K562 (cell line): ENCODE results near the gene TENT5A. TPM values are rescaled to one million over a fixed set of nuclear protein-coding genes. Genes with fewer than 3 reads are reported as not detected.

Experiments
- BHLHE40 ChIP-seq: IDR thresholded peaks from 2 replicates; pipeline ENCODE4 v1.6.1; 2011; ENCODE audit warnings: low read length, improper control_type of control experiment
- E2F8 ChIP-seq: fragments of 450-650 bp; IDR thresholded peaks from 2 replicates; pipeline ENCODE4 v1.7.1; 2018; ENCODE audit warnings: mild to moderate bottlenecking, low read depth; ENCODE audit not compliant: partially characterized antibody
- ESRRA ChIP-seq: fragments of 450-650 bp; IDR thresholded peaks from 2 replicates; pipeline ENCODE4 v1.6.1; 2014; ENCODE audit warnings: low read depth, mild to moderate bottlenecking, moderate library complexity, borderline replicate concordance
- ETS1 ChIP-seq: conservative IDR thresholded peaks from 2 replicates; pipeline ENCODE4 v1.6.1; 2011; ENCODE audit warnings: low read depth, mild to moderate bottlenecking, low read length; ENCODE audit not compliant: control insufficient read depth
- FOXJ2 ChIP-seq: fragments of 200-800 bp; sonication (Bioruptor generic); IDR thresholded peaks from 2 replicates; pipeline ENCODE4 v1.6.1; 2016; ENCODE audit warnings: missing genetic modification characterization, missing compliant biosample characterization
- MECOM ChIP-seq: fragments of 250-450 bp; sonication (Bioruptor Pico); IDR thresholded peaks from 2 replicates; pipeline ENCODE4 v1.8.0; 2022; ENCODE audit warnings: inconsistent platforms
- MEIS2 ChIP-seq: fragments of 450-650 bp; IDR thresholded peaks from 2 replicates; pipeline ENCODE4 v1.6.1; 2014; ENCODE audit warnings: mild to moderate bottlenecking; ENCODE audit not compliant: partially characterized antibody
- NCOA4 ChIP-seq: fragments of 450-650 bp; IDR thresholded peaks from 2 replicates; pipeline ENCODE4 v1.6.1; 2018; ENCODE audit warnings: mild to moderate bottlenecking; ENCODE audit not compliant: partially characterized antibody
- NCOA6 ChIP-seq: fragments of 450-650 bp; IDR thresholded peaks from 2 replicates; pipeline ENCODE4 v1.6.1; 2017; ENCODE audit warnings: mild to moderate bottlenecking
- NFXL1 ChIP-seq: fragments of 450-650 bp; formaldehyde crosslinking; IDR thresholded peaks from 2 replicates; pipeline ENCODE4 v1.4.0; 2021; ENCODE audit warnings: mild to moderate bottlenecking
- NR2C1 ChIP-seq, 2 experiments: fragments of 450-650 bp; IDR thresholded peaks; 2 replicates each; pipeline ENCODE4 v1.6.1; 2017; ENCODE audit warnings: mild to moderate bottlenecking in 2 of 2, antibody characterized with exemption in 1 of 2, inconsistent platforms in 1 of 2, missing compliant biosample characterization in 1 of 2, missing genetic modification characterization in 1 of 2
- SRSF9 ChIP-seq: fragments of 200-400 bp; formaldehyde crosslinking; IDR thresholded peaks from 2 replicates; pipeline ENCODE4 v1.6.1; 2017; ENCODE audit warnings: low read depth, low read length, borderline replicate concordance
- TSHZ1 ChIP-seq: fragments of 250-450 bp; sonication (Bioruptor Pico); IDR thresholded peaks from 2 replicates; pipeline ENCODE4 v1.4.0; 2020; ENCODE audit warnings: mild to moderate bottlenecking, moderate library complexity
- ZNF12 ChIP-seq: sonication (generic); formaldehyde crosslinking; IDR thresholded peaks from 2 replicates; pipeline ENCODE4 v1.4.0; 2020; ENCODE audit warnings: mild to moderate bottlenecking, missing genetic modification reagents
- ZNF274 ChIP-seq: IDR thresholded peaks from 2 replicates; pipeline ENCODE4 v1.6.1; 2011; ENCODE audit warnings: low read depth, mild to moderate bottlenecking, low read length, moderate library complexity, borderline replicate concordance
- ZNF384 ChIP-seq: IDR thresholded peaks from 2 replicates; pipeline ENCODE4 v1.6.1; 2012; ENCODE audit warnings: low read depth, low read length, improper control_type of control experiment
- ZNF444 ChIP-seq: fragments of 250-450 bp; sonication (Bioruptor Pico); IDR thresholded peaks from 2 replicates; pipeline ENCODE4 v1.4.0; 2020; ENCODE audit warnings: mild to moderate bottlenecking, moderate library complexity
- ZNF561 ChIP-seq: fragments of 450-650 bp; formaldehyde crosslinking; conservative IDR thresholded peaks from 2 replicates; pipeline ENCODE4 v1.4.0; 2020; ENCODE audit warnings: mild to moderate bottlenecking, moderate library complexity
- ZNF668 ChIP-seq: fragments of 250-450 bp; sonication (Bioruptor Pico); IDR thresholded peaks from 2 replicates; pipeline ENCODE4 v1.8.0; 2022; ENCODE audit warnings: mild to moderate bottlenecking, inconsistent platforms
- ZNF696 ChIP-seq: fragments of 250-450 bp; sonication (Bioruptor Pico); conservative IDR thresholded peaks from 2 replicates; pipeline ENCODE4 v1.4.0; 2020; ENCODE audit warnings: mild to moderate bottlenecking, moderate library complexity
- ZNF764 ChIP-seq: fragments of 250-450 bp; sonication (Bioruptor Pico); IDR thresholded peaks from 2 replicates; pipeline ENCODE4 v1.4.0; 2020; ENCODE audit warnings: low read depth, mild to moderate bottlenecking, moderate library complexity
- ZNF79 ChIP-seq: fragments of 250-450 bp; sonication (Bioruptor Pico); IDR thresholded peaks from 2 replicates; pipeline ENCODE4 v1.4.0; 2020; ENCODE audit warnings: low read depth, mild to moderate bottlenecking, moderate library complexity
- polyA plus RNA-seq, 8 experiments: library from polyadenylated mRNA; depleted of rRNA in 4 of 8; stranded (reverse) in 5 of 8; unstranded in 3 of 8; fragments of >200 nt; fragmentation: Nextera tagmentation in 2 of 8; fragmentation: Illumina TruSeq in 1 of 8; extraction: Ambion mirVana in 2 of 8; extraction: Trizol in 1 of 8; gene quantifications; 2 replicates each; pipeline versions ENCODE4 v1.2.1 to v1.2.3, GENCODE V29; 2011 to 2014; ENCODE audit warnings: inconsistent platforms in 1 of 8, missing spikeins in 1 of 8
- total RNA-seq, 7 experiments: library from RNA; depleted of rRNA in 6 of 7; stranded (reverse); fragments of >200 nt in 6 of 7; fragmentation: Illumina TruSeq in 2 of 7; extraction: Trizol in 2 of 7; gene quantifications; 2 replicates each; pipeline versions ENCODE4 v1.2.1 to v1.2.3, GENCODE V29; 2011 to 2021; ENCODE audit warnings: low replicate concordance in 1 of 7

Gene TENT5A
- total and polyA plus RNA-seq, 9 of the 15 experiments (the other 6 are each of a cell fraction or from before 2014, with no cell fraction given) = 0.77 to 2.3 (median 1.3) TPM

GRCh38 chr6:81752921-81753710, 635 bp upstream of the TENT5A start (continued):
- TF ChIP-seq ZNF384 (no peak), ZNF274 (no peak), ESRRA (no peak), ETS1 (no peak), ZNF12 (CRISPR knock-in tag) (no peak), ZNF79 (CRISPR knock-in tag) (no peak), TSHZ1 (CRISPR knock-in tag) (no peak), NCOA6 (no peak), BHLHE40 (peak; percentile 94), MEIS2 (no peak), E2F8 (no peak), ZNF561 (CRISPR knock-in tag) (no peak), ZNF764 (CRISPR knock-in tag) (no peak), ZNF696 (CRISPR knock-in tag) (no peak), NFXL1 (0 out of 2 replicates have a peak, but pooled peaks have one; percentile 39), NR2C1 (IDR thresholded peaks at IDR 0.05) (no peak), NR2C1 (tag; IDR thresholded peaks at IDR 0.05) (no peak), ZNF668 (CRISPR knock-in tag) (no peak), ZNF444 (no peak), SRSF9 (no peak), NCOA4 (no peak), MECOM (CRISPR knock-in tag) (no peak), FOXJ2 (tag) (no peak)
